CD4-positive, alpha-beta T cell (primary cell): ENCODE data around the gene MT2A. TPM values are rescaled to one million over a fixed set of nuclear protein-coding genes. Genes with fewer than 3 reads are reported as not detected.

Source experiments
- ATAC-seq: fragments of 200-7000 bp; cut with Tn5 transposase; one replicate; pipeline ENCODE4 v1.10.0; 2022; ENCODE audit warnings: mild to moderate bottlenecking; ENCODE audit not compliant: poor library complexity
- CTCF ChIA-PET: fragments of 350-600 bp; sonication (Branson Sonifier 250); formaldehyde crosslinking; loops from one replicate; lab custom pipeline; 2021; ENCODE audit warnings: antibody characterized with exemption, inconsistent platforms; lab: Charles Lee
- POLR2A ChIA-PET: fragments of 350-600 bp; sonication (Branson Sonifier 250); formaldehyde crosslinking; loops from one replicate; lab custom pipeline; 2021; ENCODE audit warnings: antibody characterized with exemption, inconsistent platforms; lab: Charles Lee
- DNase-seq, 14 experiments: peaks; one replicate each; pipeline ENCODE4 v3.0.0-alpha.2; 2013 to 2020; ENCODE audit warnings: mixed read lengths in 2 of 14
- H3K27ac ChIP-seq, 2 donors: one replicate each; pipeline versions ENCODE4 v1.5.1 to v1.7.0; 2013; ENCODE audit warnings: low read length in 2 of 2, low read depth in 1 of 2, mild to moderate bottlenecking in 1 of 2
- H3K27me3 ChIP-seq, 2 experiments: 1 replicate in 1 of 2; 2 replicates in 1 of 2; pipeline versions ENCODE4 v1.6.1 to v1.7.0; 2013; ENCODE audit warnings: low read length in 2 of 2, control low read depth in 1 of 2, mild to moderate bottlenecking in 1 of 2, moderate library complexity in 1 of 2; ENCODE audit not compliant: insufficient read depth in 2 of 2, control insufficient read depth in 1 of 2
- H3K36me3 ChIP-seq: one replicate; pipeline ENCODE4 v1.6.1; 2013; ENCODE audit warnings: low read length, control low read depth; ENCODE audit not compliant: insufficient read depth
- H3K4me1 ChIP-seq: one replicate; pipeline ENCODE4 v1.6.1; 2013; ENCODE audit warnings: low read length, control low read depth; ENCODE audit not compliant: insufficient read depth
- H3K4me3 ChIP-seq: one replicate; pipeline ENCODE4 v1.5.1; 2013; ENCODE audit warnings: mild to moderate bottlenecking, low read length, moderate library complexity
- H3K9me3 ChIP-seq, 2 experiments: 1 replicate in 1 of 2; 2 replicates in 1 of 2; pipeline versions ENCODE4 v1.6.1 to v1.7.0; 2013; ENCODE audit warnings: low read length in 2 of 2, mild to moderate bottlenecking in 2 of 2, control low read depth in 1 of 2, moderate library complexity in 1 of 2; ENCODE audit not compliant: control insufficient read depth in 1 of 2, insufficient read depth in 1 of 2
- H3K27ac Mint-ChIP-seq: one replicate; pipeline ENCODE4 v1.8.0; 2020; ENCODE audit warnings: mixed read lengths
- H3K27me3 Mint-ChIP-seq: one replicate; pipeline ENCODE4 v1.8.0; 2021; ENCODE audit warnings: mixed read lengths
- H3K36me3 Mint-ChIP-seq: one replicate; pipeline ENCODE4 v1.8.0; 2021; ENCODE audit warnings: low read depth, mixed read lengths
- H3K4me1 Mint-ChIP-seq: one replicate; pipeline ENCODE4 v1.8.0; 2021; ENCODE audit warnings: low read depth, mixed read lengths
- H3K4me3 Mint-ChIP-seq: one replicate; pipeline ENCODE4 v1.8.0; 2020; ENCODE audit warnings: mild to moderate bottlenecking, mixed read lengths
- H3K9me3 Mint-ChIP-seq: one replicate; pipeline ENCODE4 v1.8.0; 2020; ENCODE audit warnings: mixed read lengths
- CTCF ChIP-seq: fragments of 200-600 bp; IDR thresholded peaks from one replicate; pipeline ENCODE4 v1.8.0; 2022; ENCODE audit warnings: antibody characterized with exemption, mild to moderate bottlenecking
- intact Hi-C, 2 experiments: fragments of 100-400 bp; cut with DNase I in 1 of 2; cut with micrococcal nuclease in 1 of 2; formaldehyde crosslinking; loops; one replicate each; pipeline versions ENCODE4 v1.15.1 to v1.9.0; 2023 to 2025; cut with DNase I, micrococcal nuclease
- total RNA-seq, 174 experiments: library from RNA in 2 of 174; stranded (reverse) in 2 of 174; gene quantifications; one replicate each; pipeline ENCODE4 v1.2.3 and lab custom pipeline; 2021 to 2026

Gene MT2A
- total RNA-seq, 2 experiments from 2014 or later, result 47.1 to 50.8 TPM

GRCh38 chr16:56603589-56603988 lies 4.8 kb upstream of the MT2A start:
- Mint-ChIP-seq H3K9me3 (no peaks in the 10 kb centered on the region), H3K36me3 (no peaks in the 10 kb centered on the region), H3K4me3 (peak overlapping the region; percentile 4), H3K4me1 (peaks cover 27% of the 10 kb centered on the region), H3K27me3 (no peaks in the 10 kb centered on the region), H3K27ac (peak overlapping the region; percentile 48)
- intact Hi-C loops, result loop anchor here (1.0 kb wide), 2 partner anchors 40 to 99 kb away; no protein-coding TSS in a partner anchor
- Histone ChIP-seq H3K36me3 (no peaks in the 10 kb centered on the region), H3K4me1 (peaks cover 19% of the 10 kb centered on the region), H3K27ac (no peak overlapping the region), H3K9me3 (no peaks in the 10 kb centered on the region), H3K4me3 (no peak overlapping the region), H3K27me3 (peaks cover 0 to 7% of the 10 kb centered on the region in 2 experiments)
- ATAC-seq (no peak), DNase-seq (peak in 4 of 14 experiments; percentile 21 to 63 (median 46))
- peak; percentile 22 for TF ChIP-seq CTCF
- POLR2A ChIA-PET, result interaction anchor here (0.6 to 1.9 kb wide), 2 partner anchors 86 to 98 kb away, joined by 3 to 9 read pairs; no protein-coding TSS in a partner anchor
- CTCF ChIA-PET, result interaction anchor here (1.5 to 3.1 kb wide), 2 partner anchors 40 to 98 kb away, joined by 6 to 13 read pairs; no protein-coding TSS in a partner anchor

GRCh38 chr16:56604966-56605365 lies 3.4 kb upstream of the MT2A start:
- Mint-ChIP-seq H3K27ac (no peak overlapping the region), H3K27me3 (no peaks in the 10 kb centered on the region), H3K9me3 (no peaks in the 10 kb centered on the region), H3K4me1 (peaks cover 39% of the 10 kb centered on the region), H3K36me3 (no peaks in the 10 kb centered on the region), H3K4me3 (no peak overlapping the region)
- intact Hi-C loops, result no loop called here
- Histone ChIP-seq H3K36me3 (no peaks in the 10 kb centered on the region), H3K27ac (no peak overlapping the region), H3K4me3 (no peak overlapping the region), H3K9me3 (no peaks in the 10 kb centered on the region), H3K4me1 (peaks cover 33% of the 10 kb centered on the region), H3K27me3 (peaks cover 0 to 7% of the 10 kb centered on the region in 2 experiments)
- ChIA-PET POLR2A (interaction anchor here (1.4 to 1.9 kb wide), 2 partner anchors 77 to 97 kb away, joined by 4 to 9 read pairs; partner anchors contain the start of gene MT1X), CTCF (interaction anchor here (3.1 kb wide), 1 partner anchor 97 kb away, joined by 13 read pairs; no protein-coding TSS in a partner anchor)
- no peak for TF ChIP-seq CTCF
- DNase-seq (no peak), ATAC-seq (no peak)

- Mint-ChIP-seq H3K36me3 (no peaks in the 10 kb centered on the region), H3K4me1 (peaks cover 44% of the 10 kb centered on the region), H3K27ac (peak overlapping the region; percentile 96), H3K4me3 (no peak overlapping the region), H3K27me3 (no peaks in the 10 kb centered on the region), H3K9me3 (no peaks in the 10 kb centered on the region)
- intact Hi-C loops, result no loop called here
- no peak for ATAC-seq
- no peak overlapping the region for H3K27ac ChIP-seq
- no peak overlapping the region for H3K4me3 ChIP-seq
- ChIA-PET POLR2A (interaction anchor here (1.4 kb wide), 1 partner anchor 77 kb away, joined by 4 read pairs; the partner anchor contains the start of gene MT1X), CTCF (interaction anchor here (3.1 kb wide), 1 partner anchor 96 kb away, joined by 13 read pairs; no protein-coding TSS in a partner anchor)
- peaks cover 0 to 7% of the 10 kb centered on the region in 2 experiments for H3K27me3 ChIP-seq
- H3K4me1 ChIP-seq, result peaks cover 38% of the 10 kb centered on the region
- no peaks in the 10 kb centered on the region for H3K9me3 ChIP-seq
- DNase-seq, result no peak
- TF ChIP-seq CTCF, result no peak
- no peaks in the 10 kb centered on the region for H3K36me3 ChIP-seq
Observed at GRCh38 chr16:56605475-56605874, 2.9 kb upstream of the MT2A start.
